Measurements from ENCODE around the gene SCFD2.
"Not testable (repeated sequence)": the region's sequence is repeated elsewhere in the genome, so short reads cannot be mapped to it uniquely, and the experiment has no call there.

The SCFD2 gene

GRCh38 chr4:53185869-53186585 is 179.8 kb downstream of the SCFD2 start:
- DNase-seq, result no peak

- no peak for DNase-seq
Observed at GRCh38 chr4:53183754-53184153, 182.1 kb downstream of the SCFD2 start.

GRCh38 chr4:53177751-53178150 is 188.1 kb downstream of the SCFD2 start:
- not testable (repeated sequence) for DNase-seq

- no peak for DNase-seq
Observed at GRCh38 chr4:53175640-53176039, 190.2 kb downstream of the SCFD2 start.

- no peak for DNase-seq
Observed at GRCh38 chr4:53174823-53175222, 191.0 kb downstream of the SCFD2 start.

- no peak for DNase-seq
Observed at GRCh38 chr4:53173576-53173975, 192.3 kb downstream of the SCFD2 start.

GRCh38 chr4:53171797-53172196 is 194.1 kb downstream of the SCFD2 start:
- no peak for DNase-seq

- no peak for DNase-seq
Observed at GRCh38 chr4:53169695-53170617, 195.9 kb downstream of the SCFD2 start.

GRCh38 chr4:53168228-53168627 is 197.6 kb downstream of the SCFD2 start:
- DNase-seq, result no peak

GRCh38 chr4:53162969-53163368 is 202.9 kb downstream of the SCFD2 start:
- no peak for DNase-seq

- DNase-seq, result no peak
Observed at GRCh38 chr4:53161787-53162433, 204.0 kb downstream of the SCFD2 start.

GRCh38 chr4:53161051-53161786 is 204.6 kb downstream of the SCFD2 start:
- no peak for DNase-seq

- no peak for DNase-seq
Observed at GRCh38 chr4:53156896-53157295, 209.0 kb downstream of the SCFD2 start.

- no peak for DNase-seq
Observed at GRCh38 chr4:53152467-53152866, 213.4 kb downstream of the SCFD2 start.

GRCh38 chr4:53151489-53151788 is 214.4 kb downstream of the SCFD2 start:
- no peak for DNase-seq

- DNase-seq, result no peak
Observed at GRCh38 chr4:53150631-53151488, 215.0 kb downstream of the SCFD2 start.

GRCh38 chr4:53147711-53148110 is 218.2 kb downstream of the SCFD2 start:
- DNase-seq, result no peak

- no peak for DNase-seq
Observed at GRCh38 chr4:53147197-53147596, 218.7 kb downstream of the SCFD2 start.

GRCh38 chr4:53141308-53141707 is 224.6 kb downstream of the SCFD2 start:
- DNase-seq, result no peak

GRCh38 chr4:53139256-53139655 is 226.6 kb downstream of the SCFD2 start:
- DNase-seq, result not testable (repeated sequence)

GRCh38 chr4:53137468-53137867 is 228.4 kb downstream of the SCFD2 start:
- DNase-seq, result no peak

GRCh38 chr4:53136954-53137353 is 228.9 kb downstream of the SCFD2 start:
- DNase-seq, result no peak
